Stimulated activated CD8-positive, alpha-beta memory T cell treated with anti-CD3 and anti-CD28 coated beads, Interleukin-15, amount 100 ng/mL, for 24 hours (primary cell): ENCODE measurements around the gene EGR4.

Experiments
- DNase-seq: peaks from one replicate; pipeline ENCODE4 v3.0.0-alpha.2; 2020; ENCODE audit warnings: low read depth

EGR4 gene

GRCh38 chr2:73290049-73290839 lies 3.1 kb downstream of the EGR4 start:
- no peak for DNase-seq

- no peak for DNase-seq
Observed at GRCh38 chr2:73289304-73289703, 4.0 kb downstream of the EGR4 start.

GRCh38 chr2:73286134-73286655 lies 7.2 kb downstream of the EGR4 start:
- no peak for DNase-seq

- DNase-seq, result no peak
Observed at GRCh38 chr2:73285159-73285739, 8.1 kb downstream of the EGR4 start.

- peak; percentile 59 for DNase-seq
Observed at GRCh38 chr2:73284296-73285158, 8.8 kb downstream of the EGR4 start, which contains the start of gene FBXO41. Gene FBXO41, minus strand, starts transcription at chr2:73284478. Its CDS starts 14,848 bp downstream, at chr2:73269630.

GRCh38 chr2:73283545-73284295 lies 9.6 kb downstream of the EGR4 start:
- no peak for DNase-seq

- DNase-seq, result no peak
Observed at GRCh38 chr2:73282924-73283544, 10.3 kb downstream of the EGR4 start.

GRCh38 chr2:73281244-73281643 lies 12.1 kb downstream of the EGR4 start:
- no peak for DNase-seq

- no peak for DNase-seq
Observed at GRCh38 chr2:73279852-73280251, 13.5 kb downstream of the EGR4 start.

GRCh38 chr2:73272270-73272669 lies 21.1 kb downstream of the EGR4 start:
- DNase-seq, result no peak

- no peak for DNase-seq
Observed at GRCh38 chr2:73269686-73270465, 23.5 kb downstream of the EGR4 start.

- no peak for DNase-seq
Observed at GRCh38 chr2:73268830-73269685, 24.3 kb downstream of the EGR4 start.

- no peak for DNase-seq
Observed at GRCh38 chr2:73268366-73268829, 24.9 kb downstream of the EGR4 start.

GRCh38 chr2:73267008-73267407 lies 26.3 kb downstream of the EGR4 start:
- DNase-seq, result no peak

- no peak for DNase-seq
Observed at GRCh38 chr2:73266061-73266901, 27.1 kb downstream of the EGR4 start.

GRCh38 chr2:73265298-73266060 lies 27.9 kb downstream of the EGR4 start:
- DNase-seq, result no peak

GRCh38 chr2:73264783-73265182 lies 28.6 kb downstream of the EGR4 start:
- DNase-seq, result no peak

GRCh38 chr2:73264332-73264606 lies 29.1 kb downstream of the EGR4 start:
- no peak for DNase-seq
